K562 (cell line): ENCODE measurements around the gene MBOAT2. TPM values are rescaled to one million over a fixed set of nuclear protein-coding genes. Genes with fewer than 3 reads are reported as not detected.

Experiments
- ASH1L ChIP-seq: fragments of 450-650 bp; IDR thresholded peaks from 2 replicates; pipeline ENCODE4 v1.6.1; 2018; ENCODE audit warnings: borderline replicate concordance, mild to moderate bottlenecking, low read depth; ENCODE audit not compliant: partially characterized antibody
- CBX8 ChIP-seq: fragments of 200-600 bp; sonication (generic); IDR thresholded peaks from 2 replicates; pipeline ENCODE4 v1.6.1; 2012; ENCODE audit warnings: borderline replicate concordance, mixed run types, low read depth, mild to moderate bottlenecking, moderate library complexity, mixed read lengths, low read length, control low read depth, inconsistent platforms; ENCODE audit not compliant: poor library complexity, severe bottlenecking; ENCODE audit errors: extremely low read depth
- CHCHD3 ChIP-seq: fragments of 250-450 bp; sonication (Bioruptor Pico); IDR thresholded peaks from 2 replicates; pipeline ENCODE4 v2.1.2; 2022; ENCODE audit warnings: mild to moderate bottlenecking
- ELF1 ChIP-seq: fragments of 200-800 bp; sonication (Bioruptor generic); IDR thresholded peaks from 2 replicates; pipeline ENCODE4 v1.6.1; 2016; ENCODE audit warnings: missing genetic modification characterization, missing compliant biosample characterization
- EP400 ChIP-seq: fragments of 450-650 bp; IDR thresholded peaks from 2 replicates; pipeline ENCODE4 v1.6.1; 2017; ENCODE audit warnings: antibody characterized with exemption, mild to moderate bottlenecking, moderate library complexity
- FOXK1 ChIP-seq: sonication (generic); formaldehyde crosslinking; IDR thresholded peaks from 2 replicates; pipeline ENCODE4 v1.8.0; 2022; ENCODE audit warnings: missing genetic modification reagents, mild to moderate bottlenecking, borderline replicate concordance
- HCFC1 ChIP-seq: IDR thresholded peaks from 2 replicates; pipeline ENCODE4 v1.6.1; 2012; ENCODE audit warnings: low read depth, low read length, improper control_type of control experiment
- LEF1 ChIP-seq: fragments of 450-650 bp; IDR thresholded peaks from 2 replicates; pipeline ENCODE4 v1.6.1; 2016; ENCODE audit warnings: mild to moderate bottlenecking
- MTA1 ChIP-seq: fragments of 450-650 bp; IDR thresholded peaks from 2 replicates; pipeline ENCODE4 v1.6.1; 2017; ENCODE audit warnings: borderline replicate concordance
- NFIC ChIP-seq: fragments of 450-650 bp; IDR thresholded peaks from 2 replicates; pipeline ENCODE4 v1.6.1; 2017; ENCODE audit warnings: mild to moderate bottlenecking, inconsistent platforms
- NR2F6 ChIP-seq: fragments of 450-650 bp; formaldehyde crosslinking; IDR thresholded peaks from 2 replicates; pipeline ENCODE4 v1.4.0; 2020; ENCODE audit warnings: mild to moderate bottlenecking
- PHF8 ChIP-seq: fragments of 200-600 bp; sonication (generic); IDR thresholded peaks from 2 replicates; pipeline ENCODE4 v1.6.1; 2012; ENCODE audit warnings: mixed run types, mild to moderate bottlenecking, inconsistent platforms, low read length, moderate library complexity, borderline replicate concordance
- POLR2B ChIP-seq: fragments of 450-650 bp; IDR thresholded peaks from 2 replicates; pipeline ENCODE4 v1.6.1; 2018; ENCODE audit warnings: low read depth; ENCODE audit not compliant: partially characterized antibody
- PPARD ChIP-seq: fragments of 250-450 bp; sonication (Bioruptor Pico); IDR thresholded peaks from 2 replicates; pipeline ENCODE4 v1.8.0; 2022; ENCODE audit warnings: inconsistent platforms, mild to moderate bottlenecking, moderate library complexity
- SREBF2 ChIP-seq: sonication (generic); formaldehyde crosslinking; IDR thresholded peaks from 2 replicates; pipeline ENCODE4 v1.4.0; 2020; ENCODE audit warnings: mild to moderate bottlenecking, missing genetic modification reagents
- SUPT5H ChIP-seq: fragments of 450-650 bp; IDR thresholded peaks from 2 replicates; pipeline ENCODE4 v1.6.1; 2016
- TOE1 ChIP-seq, 2 experiments: fragments of 450-650 bp in 1 of 2; sonication (generic) in 1 of 2; formaldehyde crosslinking in 1 of 2; IDR thresholded peaks; 2 replicates each; pipeline versions ENCODE4 v1.7.1 to v1.8.0; 2016 to 2022; ENCODE audit warnings: borderline replicate concordance in 2 of 2, mild to moderate bottlenecking in 2 of 2, antibody characterized with exemption in 1 of 2, inconsistent platforms in 1 of 2, low read depth in 1 of 2, missing genetic modification reagents in 1 of 2, moderate library complexity in 1 of 2
- ZC3H4 ChIP-seq: sonication (generic); formaldehyde crosslinking; IDR thresholded peaks from 2 replicates; pipeline ENCODE4 v1.9.0; 2021; ENCODE audit warnings: missing genetic modification reagents, borderline replicate concordance
- ZFP36 ChIP-seq: fragments of 150-350 bp; IDR thresholded peaks from 2 replicates; pipeline ENCODE4 v1.6.1; 2018; ENCODE audit warnings: low read length, low read depth; ENCODE audit not compliant: partially characterized antibody
- ZNF274 ChIP-seq: IDR thresholded peaks from 2 replicates; pipeline ENCODE4 v1.6.1; 2011; ENCODE audit warnings: low read depth, mild to moderate bottlenecking, low read length, moderate library complexity, borderline replicate concordance
- ZNF444 ChIP-seq: fragments of 250-450 bp; sonication (Bioruptor Pico); IDR thresholded peaks from 2 replicates; pipeline ENCODE4 v1.4.0; 2020; ENCODE audit warnings: mild to moderate bottlenecking, moderate library complexity
- polyA plus RNA-seq, 8 experiments: library from polyadenylated mRNA; depleted of rRNA in 4 of 8; stranded (reverse) in 5 of 8; unstranded in 3 of 8; fragments of >200 nt; fragmentation: Nextera tagmentation in 2 of 8; fragmentation: Illumina TruSeq in 1 of 8; extraction: Ambion mirVana in 2 of 8; extraction: Trizol in 1 of 8; gene quantifications; 2 replicates each; pipeline versions ENCODE4 v1.2.1 to v1.2.3, GENCODE V29; 2011 to 2014; ENCODE audit warnings: inconsistent platforms in 1 of 8, missing spikeins in 1 of 8
- total RNA-seq, 7 experiments: library from RNA; depleted of rRNA in 6 of 7; stranded (reverse); fragments of >200 nt in 6 of 7; fragmentation: Illumina TruSeq in 2 of 7; extraction: Trizol in 2 of 7; gene quantifications; 2 replicates each; pipeline versions ENCODE4 v1.2.1 to v1.2.3, GENCODE V29; 2011 to 2021; ENCODE audit warnings: low replicate concordance in 1 of 7
- TF ChIP-seq, protein P1 (sequence below): sonication (generic); formaldehyde crosslinking; IDR thresholded peaks from 2 replicates; pipeline ENCODE4 v1.5.0; 2020; ENCODE audit warnings: missing genetic modification reagents
- TF ChIP-seq, protein P2 (sequence below): fragments of 450-650 bp; conservative IDR thresholded peaks from 2 replicates; pipeline ENCODE4 v1.6.1; 2016; ENCODE audit warnings: missing genetic modification characterization, low read depth, mild to moderate bottlenecking, control low read depth, missing compliant biosample characterization
- TF ChIP-seq, protein P3 (sequence below): sonication (generic); formaldehyde crosslinking; IDR thresholded peaks from 2 replicates; pipeline ENCODE4 v1.9.0; 2022; ENCODE audit warnings: mild to moderate bottlenecking, missing genetic modification reagents
- TF ChIP-seq, protein P4 (sequence below): IDR thresholded peaks from 3 replicates; pipeline ENCODE4 v1.6.1; 2011; ENCODE audit warnings: borderline replicate concordance, mild to moderate bottlenecking; ENCODE audit not compliant: insufficient read length, insufficient read depth

MBOAT2 gene
- total and polyA plus RNA-seq, 9 of the 15 experiments (the other 6 are each of a cell fraction or from before 2014, with no cell fraction given), result 8.4 to 122 (median 27.6) TPM

DNA sequence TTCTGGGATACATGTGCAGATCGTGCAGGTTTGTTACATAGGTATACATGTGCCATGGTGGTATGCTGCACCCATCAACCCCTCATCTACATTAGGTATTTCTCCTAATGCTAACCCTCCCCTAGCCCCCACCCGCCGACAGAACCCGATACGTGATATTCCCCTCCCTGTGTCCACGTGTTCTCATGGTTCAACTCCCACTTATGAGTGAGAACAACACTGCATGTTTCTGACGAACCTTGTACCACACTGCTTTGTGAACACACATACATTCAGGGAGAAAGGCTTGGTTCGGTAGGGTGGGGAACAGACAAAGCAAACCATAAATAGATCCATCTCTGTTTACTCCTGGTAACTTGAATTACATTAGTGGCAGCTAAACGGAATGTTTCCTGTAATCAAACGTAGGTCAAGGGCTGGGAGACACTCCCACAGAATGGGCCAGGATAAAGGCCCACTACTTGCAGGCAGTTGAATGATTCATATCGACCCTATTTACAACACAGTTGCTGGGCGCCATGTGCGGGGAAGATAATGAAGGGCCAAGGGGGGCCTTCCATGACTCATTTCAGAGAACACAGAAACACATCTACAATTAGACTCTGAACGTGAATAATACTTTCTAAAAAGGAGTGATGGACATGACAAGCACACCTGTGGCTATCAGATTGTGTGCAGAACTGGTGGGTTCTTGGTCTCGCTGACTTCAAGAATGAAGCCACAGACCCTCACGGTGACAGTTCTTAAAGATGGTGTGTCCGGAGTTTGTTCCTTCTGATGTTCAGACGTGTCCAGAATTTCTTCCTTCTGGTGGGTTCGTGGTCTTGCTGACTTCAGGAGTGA is 109.3 kb downstream of the MBOAT2 start (continued):
- TF ChIP-seq EP400 (peak; percentile 81), CBX8 (no peak), HCFC1 (no peak), ZNF444 (CRISPR knock-in tag) (no peak), FOXK1 (CRISPR knock-in tag) (peak; percentile 35; the same call in 1 of the 2 replicates), LEF1 (peak; percentile 93), ZFP36 (no peak), SREBF2 (CRISPR knock-in tag) (no peak), SUPT5H (no peak), PPARD (CRISPR knock-in tag) (no peak), POLR2B (no peak), ASH1L (no peak), PHF8 (no peak; the same call in 1 of the 2 replicates), ELF1 (tag) (no peak), NR2F6 (CRISPR knock-in tag) (no peak), CHCHD3 (CRISPR knock-in tag) (no peak), ZC3H4 (CRISPR knock-in tag) (no peak), MTA1 (no peak), TOE1 (IDR thresholded peaks at IDR 0.05; ENCODE audit: borderline replicate concordance) (no peak), TOE1 (CRISPR knock-in tag; IDR thresholded peaks at IDR 0.05; ENCODE audit: borderline replicate concordance, low read depth) (no peak), ZNF274 (no peak), NFIC (peak; percentile 81)
- TF ChIP-seq, protein P1, sequence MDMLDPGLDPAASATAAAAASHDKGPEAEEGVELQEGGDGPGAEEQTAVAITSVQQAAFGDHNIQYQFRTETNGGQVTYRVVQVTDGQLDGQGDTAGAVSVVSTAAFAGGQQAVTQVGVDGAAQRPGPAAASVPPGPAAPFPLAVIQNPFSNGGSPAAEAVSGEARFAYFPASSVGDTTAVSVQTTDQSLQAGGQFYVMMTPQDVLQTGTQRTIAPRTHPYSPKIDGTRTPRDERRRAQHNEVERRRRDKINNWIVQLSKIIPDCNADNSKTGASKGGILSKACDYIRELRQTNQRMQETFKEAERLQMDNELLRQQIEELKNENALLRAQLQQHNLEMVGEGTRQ (CRISPR knock-in tag), result peak; percentile 33; the same call in 1 of the 2 replicates
- TF ChIP-seq, protein P2, sequence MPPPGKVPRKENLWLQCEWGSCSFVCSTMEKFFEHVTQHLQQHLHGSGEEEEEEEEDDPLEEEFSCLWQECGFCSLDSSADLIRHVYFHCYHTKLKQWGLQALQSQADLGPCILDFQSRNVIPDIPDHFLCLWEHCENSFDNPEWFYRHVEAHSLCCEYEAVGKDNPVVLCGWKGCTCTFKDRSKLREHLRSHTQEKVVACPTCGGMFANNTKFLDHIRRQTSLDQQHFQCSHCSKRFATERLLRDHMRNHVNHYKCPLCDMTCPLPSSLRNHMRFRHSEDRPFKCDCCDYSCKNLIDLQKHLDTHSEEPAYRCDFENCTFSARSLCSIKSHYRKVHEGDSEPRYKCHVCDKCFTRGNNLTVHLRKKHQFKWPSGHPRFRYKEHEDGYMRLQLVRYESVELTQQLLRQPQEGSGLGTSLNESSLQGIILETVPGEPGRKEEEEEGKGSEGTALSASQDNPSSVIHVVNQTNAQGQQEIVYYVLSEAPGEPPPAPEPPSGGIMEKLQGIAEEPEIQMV (tag), result no peak
- TF ChIP-seq, protein P3, sequence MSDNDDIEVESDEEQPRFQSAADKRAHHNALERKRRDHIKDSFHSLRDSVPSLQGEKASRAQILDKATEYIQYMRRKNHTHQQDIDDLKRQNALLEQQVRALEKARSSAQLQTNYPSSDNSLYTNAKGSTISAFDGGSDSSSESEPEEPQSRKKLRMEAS (CRISPR knock-in tag), result peak; percentile 82
- TF ChIP-seq, protein P4, sequence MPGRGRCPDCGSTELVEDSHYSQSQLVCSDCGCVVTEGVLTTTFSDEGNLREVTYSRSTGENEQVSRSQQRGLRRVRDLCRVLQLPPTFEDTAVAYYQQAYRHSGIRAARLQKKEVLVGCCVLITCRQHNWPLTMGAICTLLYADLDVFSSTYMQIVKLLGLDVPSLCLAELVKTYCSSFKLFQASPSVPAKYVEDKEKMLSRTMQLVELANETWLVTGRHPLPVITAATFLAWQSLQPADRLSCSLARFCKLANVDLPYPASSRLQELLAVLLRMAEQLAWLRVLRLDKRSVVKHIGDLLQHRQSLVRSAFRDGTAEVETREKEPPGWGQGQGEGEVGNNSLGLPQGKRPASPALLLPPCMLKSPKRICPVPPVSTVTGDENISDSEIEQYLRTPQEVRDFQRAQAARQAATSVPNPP, result no peak
